ENCODE data around the gene ZNF664.

Gene ZNF664

DNA sequence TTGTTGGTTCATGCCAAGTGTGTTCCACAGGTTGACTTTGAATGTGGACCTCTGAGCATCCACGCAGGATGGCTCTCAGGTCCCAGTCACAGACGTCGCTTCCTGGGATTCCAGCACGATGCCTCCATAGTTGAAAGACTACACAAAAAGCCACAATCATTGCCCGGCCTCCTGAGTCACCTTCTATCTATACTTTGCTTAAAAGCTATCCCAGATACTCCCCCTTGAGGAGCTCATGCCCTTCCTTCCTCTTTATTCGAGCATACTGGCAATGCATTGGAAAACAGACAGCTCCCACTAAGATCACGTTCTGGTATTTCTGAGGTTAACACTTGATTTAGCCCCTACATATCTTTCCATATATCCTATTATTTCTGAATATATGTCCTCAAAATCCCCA is 40.1 kb downstream of the ZNF664 start:
- DNase-seq = no peak

DNA sequence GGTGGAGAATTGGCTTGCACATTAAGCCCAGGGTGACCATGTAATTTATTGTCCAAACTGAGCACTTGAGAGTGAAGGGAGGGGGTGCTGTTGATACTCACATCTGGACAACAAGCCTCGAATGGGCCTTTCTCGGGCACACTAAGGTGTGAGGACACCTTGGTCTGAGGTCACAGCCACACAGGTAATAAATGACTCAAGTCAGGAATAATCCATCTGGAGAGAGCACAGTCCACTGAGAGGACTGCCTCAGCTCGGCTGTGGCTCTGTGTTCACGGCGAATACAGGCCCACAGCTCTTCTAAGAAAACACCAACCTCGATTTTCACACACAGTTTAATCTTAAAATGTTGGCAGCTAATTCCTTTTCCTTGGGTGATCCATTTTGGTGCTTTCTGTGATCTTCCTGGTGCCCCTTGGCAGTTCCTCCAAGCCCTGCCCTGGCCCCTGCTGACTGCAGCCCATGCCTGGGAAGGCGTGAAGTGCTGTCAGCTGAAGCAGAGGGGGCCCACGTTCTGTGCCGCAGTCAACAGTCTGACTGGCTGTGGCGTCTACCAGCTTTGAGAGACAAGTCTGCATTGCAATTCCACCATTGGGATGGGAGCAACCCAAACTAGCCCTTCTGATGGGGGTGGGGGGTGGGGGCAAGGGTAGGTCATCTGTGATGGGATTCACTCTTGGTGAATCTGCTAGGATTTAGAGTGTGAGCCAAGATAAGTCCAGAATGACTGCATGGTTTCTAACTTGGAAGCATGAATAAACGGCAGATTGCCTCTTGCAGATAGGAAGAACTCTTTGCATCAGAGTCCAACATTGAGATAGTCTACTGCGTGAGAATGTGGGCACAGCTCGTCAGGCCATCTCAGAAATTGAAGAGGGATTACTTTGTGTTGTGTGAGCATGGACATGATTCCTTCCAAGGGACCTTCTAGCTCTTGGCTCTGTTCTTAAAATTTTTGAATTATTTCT is 42.8 kb downstream of the ZNF664 start:
- DNase-seq = no peak

DNA sequence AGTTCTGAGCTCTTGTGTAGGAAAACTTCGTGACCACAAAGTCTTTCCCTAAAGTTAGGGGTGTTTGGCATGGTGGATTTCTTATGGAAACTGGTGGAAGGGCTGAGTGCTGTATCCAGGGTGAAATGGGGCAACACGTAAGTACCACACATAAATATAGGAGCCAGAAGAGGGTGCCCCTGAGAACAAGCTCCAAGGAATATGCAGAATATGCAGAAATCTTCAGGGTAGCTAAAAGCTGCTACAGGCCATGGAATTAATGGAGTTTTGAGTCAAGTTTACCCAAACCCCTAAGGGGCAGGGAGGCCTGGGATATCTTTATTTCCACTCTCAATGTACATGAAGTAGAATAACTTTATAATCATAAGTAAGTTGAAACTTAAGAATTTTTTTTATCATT is 44.0 kb downstream of the ZNF664 start:
- DNase-seq = no peak

DNA sequence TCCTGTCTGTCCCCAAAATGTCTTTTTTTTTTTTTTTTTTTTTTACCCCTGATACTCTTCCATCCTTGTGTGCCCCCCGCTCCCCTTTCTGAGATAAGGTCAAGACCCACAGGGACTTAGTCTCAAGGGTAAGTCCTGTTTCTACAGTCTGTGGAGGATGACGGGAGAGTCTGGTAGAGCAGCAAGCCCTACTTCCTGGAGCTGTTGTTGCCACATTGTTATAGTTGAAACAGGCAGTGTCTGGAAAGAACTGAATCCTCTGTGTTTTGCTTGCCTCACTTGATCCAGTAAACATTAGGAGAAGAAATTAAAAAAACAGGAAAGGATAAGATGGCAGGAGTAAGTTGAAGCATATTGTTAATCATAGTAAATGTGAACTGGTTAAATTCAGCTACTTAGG is 45.5 kb downstream of the ZNF664 start:
- DNase-seq = no peak

DNA sequence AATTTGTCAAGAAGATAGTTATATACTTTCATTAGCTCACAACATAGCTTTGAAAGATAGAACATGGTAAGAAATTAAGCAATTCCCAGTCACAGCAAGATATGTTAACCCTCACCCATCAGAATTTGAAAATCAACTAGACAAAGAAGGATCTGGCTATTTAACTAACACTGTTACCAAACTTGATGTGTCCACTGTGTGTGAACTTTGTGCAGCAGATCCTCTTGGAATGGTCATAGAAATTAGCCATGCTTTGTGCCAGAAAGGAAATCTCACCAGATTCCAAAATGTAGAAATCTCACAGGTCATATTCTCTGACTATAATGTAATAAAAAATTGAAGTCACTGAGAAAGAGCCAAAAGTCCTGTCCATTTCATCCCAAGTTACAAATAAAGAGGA is 46.1 kb downstream of the ZNF664 start:
- DNase-seq = no peak

DNA sequence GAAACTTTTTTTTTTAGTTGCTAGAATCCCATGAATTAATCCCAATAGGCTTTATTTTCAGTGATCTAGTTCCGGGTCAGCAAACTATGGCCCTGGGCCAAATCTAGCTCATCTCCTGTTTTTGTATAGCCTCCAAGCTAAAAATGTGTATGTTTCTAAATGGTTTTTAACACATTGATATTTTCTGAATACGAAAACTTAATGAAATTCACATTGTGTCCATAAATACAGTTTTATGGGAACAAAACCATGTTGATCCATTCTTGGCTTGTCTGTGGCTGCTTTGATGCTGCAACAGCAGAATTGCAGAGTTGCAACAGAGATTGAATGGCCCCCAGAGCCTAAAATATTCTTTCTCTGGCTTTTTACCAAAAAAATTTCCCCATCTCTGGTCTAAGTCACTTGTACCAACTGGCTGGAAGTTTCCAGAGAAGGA is 47.5 kb downstream of the ZNF664 start:
- no peak for DNase-seq

DNA sequence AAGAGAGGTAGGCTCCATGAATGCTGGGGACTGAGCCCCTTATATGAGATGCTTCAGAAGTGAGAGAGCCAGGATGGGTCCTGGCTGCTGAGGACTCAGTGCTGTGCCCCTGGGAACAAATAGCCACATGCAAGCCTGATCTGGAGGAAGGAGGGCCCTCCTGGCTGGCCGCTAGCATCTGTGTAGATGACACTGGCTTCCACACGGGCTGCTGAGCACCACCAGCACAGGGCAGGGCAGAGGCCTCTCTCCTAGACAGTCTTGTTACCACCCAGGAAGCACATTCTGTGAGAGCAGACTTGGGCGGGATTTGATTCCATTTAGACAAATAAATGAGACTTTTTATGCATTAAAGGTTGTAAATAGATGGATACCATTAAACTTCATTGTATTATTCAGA is 48.0 kb downstream of the ZNF664 start:
- DNase-seq = no peak

DNA sequence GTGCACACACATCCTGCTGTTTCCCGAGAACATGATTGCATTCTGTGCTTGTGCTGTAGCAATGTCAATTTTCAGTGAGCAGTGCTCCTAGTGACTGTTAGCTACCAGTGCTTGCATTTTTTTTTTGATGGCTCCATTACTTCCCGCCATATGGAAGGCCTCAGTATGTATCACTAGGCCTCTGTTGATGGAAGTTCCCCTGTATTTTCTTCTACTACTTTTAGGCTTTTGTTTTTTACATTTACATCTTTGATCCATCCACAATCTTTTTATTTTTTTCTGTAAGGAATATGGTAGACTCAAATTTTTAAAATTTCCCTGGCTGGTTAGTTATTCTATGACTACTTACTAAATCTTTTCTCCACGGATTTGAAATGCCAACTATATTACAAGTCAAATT is 49.1 kb downstream of the ZNF664 start:
- no peak for DNase-seq

DNA sequence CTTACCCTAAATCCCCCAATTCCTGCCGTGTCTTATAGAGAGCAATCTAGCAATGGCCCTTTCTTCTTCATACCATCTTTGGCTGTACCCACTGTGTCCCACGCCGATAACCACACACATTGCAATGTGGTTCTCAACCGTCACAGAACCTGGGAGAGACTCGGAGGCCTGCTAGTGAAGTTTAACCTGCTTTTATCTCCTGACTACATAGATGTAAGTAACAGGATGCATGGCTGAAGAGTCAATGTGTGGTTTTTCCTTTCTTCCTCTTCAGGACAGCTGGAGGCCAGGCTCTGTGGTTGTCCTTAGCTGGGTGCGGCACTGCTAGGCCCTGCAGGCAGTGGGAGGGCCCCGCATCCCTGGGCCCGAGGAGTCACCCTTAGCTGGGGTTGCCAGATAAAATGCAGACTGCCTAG is 51.3 kb downstream of the ZNF664 start:
- peak; percentile 89 for DNase-seq

DNA sequence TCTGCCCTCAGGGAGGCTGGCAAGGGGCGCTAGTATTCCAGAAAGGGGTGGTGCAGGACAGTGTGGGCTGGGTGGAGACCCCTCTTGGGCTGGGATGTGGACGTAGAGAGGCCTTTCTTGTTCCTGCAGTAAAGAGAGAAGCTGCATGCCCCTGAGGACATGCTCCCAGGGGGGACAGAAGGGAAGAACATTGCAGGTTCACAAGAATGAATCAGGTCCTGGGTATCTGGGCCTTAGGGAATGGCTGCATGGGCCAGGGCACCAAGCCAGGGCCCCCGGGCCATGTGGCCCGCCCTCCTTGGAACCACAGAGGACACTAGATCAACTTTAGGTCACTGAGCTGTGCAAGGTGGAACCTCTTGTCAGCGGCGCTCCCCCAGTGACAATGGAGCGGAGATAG is 51.8 kb downstream of the ZNF664 start:
- DNase-seq = no peak

DNA sequence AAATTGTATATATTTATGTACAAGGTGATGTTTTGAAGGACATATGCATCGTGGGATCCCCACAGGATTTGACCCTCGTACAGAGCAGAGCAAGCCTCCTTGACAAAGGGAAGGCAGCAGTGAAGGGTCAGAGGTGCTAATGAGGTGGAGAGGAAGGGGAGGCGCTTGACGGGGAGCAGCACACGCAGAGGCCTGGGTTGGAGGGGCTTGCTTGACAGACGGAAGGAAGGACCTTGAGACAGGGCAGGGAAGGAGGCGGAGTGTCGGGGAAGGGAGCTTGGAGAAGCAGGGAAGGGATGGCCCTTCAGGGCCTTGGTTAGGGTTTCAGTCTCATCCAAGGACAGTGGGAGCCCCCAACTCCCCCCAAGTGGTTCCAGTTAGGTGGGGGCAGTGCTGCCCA is 52.6 kb downstream of the ZNF664 start:
- no peak for DNase-seq

DNA sequence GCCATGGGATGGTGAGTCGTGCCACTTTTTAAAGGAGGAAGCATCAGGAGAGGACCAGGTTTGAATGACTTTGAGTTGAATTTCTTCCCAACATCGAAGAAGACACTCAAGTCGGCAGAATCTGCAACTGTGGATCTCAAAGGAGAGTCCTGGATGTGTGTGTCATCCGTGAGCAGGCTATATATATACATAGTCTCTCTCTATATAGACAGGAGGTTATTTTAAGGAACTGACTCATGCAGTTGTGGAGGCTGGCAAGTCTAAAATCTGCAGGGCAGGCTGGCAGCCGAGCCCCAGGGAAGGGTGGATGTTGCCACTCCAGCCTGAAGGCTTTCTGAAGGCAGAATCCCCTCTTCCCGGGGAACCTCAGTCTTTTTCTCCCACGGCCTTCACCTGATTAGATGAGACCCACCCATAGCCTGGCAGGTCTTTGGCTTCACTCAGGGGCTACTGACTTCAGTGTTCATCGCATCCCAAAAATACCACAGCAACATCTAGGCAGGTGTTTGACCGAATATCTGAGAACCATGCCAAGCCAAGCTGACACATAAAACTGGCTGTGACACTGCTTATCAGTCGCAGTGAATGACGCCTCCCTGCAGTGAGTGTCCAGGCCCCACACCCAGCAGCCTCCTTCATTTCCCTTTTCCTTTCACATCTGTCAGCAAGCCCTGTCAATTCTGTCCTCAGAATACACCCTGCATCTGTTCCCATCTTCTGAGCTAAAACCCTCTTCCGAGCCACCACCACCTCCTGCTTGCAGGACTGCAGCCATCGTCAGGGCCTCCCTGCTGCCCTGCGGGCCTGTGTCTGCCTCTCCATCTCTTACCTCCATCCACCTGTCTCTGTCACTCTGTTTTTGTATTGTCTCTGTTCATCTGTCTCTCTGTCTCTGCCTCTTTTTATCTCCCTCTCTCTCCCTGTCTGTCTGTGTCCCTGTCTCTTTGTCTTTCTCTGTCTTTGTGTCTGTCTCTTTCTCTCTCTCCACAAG is 54.0 kb downstream of the ZNF664 start:
- no peak for DNase-seq

DNA sequence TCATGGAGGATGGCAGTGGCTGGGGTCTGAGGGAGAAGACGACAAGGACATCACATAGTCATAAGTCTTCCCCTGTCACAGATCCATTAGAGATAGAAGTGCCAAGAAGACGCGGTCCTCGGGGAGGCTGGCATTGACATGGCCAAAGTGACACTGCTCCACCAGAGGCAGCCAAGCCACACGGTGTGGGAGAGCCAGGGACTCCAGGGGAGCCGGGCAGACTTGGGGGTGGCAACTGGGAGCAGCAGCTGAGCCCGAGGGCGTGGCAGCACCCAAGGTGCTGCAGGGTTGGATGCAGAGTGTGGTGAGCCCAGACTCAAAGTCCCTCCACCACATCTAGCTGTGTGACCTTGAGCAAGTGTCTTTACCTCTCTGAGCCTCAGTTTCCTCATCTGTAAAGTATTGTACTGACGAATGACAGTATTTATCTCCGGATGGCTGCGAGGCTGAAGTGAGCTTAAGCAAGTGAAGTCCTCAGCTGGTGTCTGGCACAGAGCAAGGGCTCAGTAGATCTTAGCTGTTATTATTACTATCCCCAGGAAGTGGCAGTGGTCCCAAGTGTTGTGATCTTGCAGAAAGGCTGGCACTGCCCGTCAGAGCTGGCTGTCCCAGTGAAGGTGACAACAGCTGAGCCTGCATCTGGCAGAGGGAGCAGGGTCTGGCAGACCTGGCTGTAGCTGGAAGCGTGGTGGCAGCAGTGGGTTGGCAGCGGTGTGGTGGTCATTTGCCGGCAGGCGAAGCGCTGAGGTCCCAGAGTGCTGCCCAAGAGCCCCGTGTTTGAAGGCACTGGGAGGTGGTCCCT is 54.9 kb downstream of the ZNF664 start:
- no peak for DNase-seq

DNA sequence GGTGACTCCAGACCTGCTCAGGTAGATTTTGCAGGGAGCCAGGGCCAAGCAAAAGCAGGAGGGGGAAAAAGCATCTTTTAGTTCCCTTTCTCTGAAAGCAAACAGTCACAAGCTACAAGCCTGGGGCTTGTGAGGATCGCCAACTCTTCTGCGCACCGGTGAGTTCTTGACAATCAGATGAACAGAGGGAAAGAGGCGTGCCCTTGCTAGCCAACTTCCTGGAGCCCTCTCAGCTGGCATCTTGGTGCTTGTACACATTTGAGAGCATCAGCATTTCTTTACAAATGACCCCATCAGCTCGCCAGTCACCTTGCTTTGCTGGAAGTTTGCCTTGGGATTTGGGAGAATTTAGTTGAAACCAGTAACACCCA is 55.5 kb downstream of the ZNF664 start:
- DNase-seq = no peak

DNA sequence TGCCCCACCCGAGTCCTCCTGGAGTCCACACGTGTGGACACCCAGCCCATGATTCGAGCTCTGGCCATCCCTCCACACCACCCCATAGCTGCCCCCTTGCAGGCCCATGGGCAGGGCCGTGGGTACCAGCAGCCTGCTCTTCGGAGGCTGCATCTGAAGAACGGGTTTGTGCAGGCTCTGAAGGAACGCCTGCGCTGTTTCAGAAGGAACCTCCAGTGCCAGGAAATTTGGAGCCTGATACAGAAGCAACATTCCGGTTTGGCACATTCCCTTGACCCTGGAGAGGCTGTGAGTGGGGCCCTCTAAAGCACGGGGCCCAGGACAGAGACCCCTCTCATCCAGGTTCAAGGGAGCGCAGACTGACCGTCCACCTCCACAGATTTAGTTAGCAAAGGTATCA is 57.0 kb downstream of the ZNF664 start:
- no peak for DNase-seq

DNA sequence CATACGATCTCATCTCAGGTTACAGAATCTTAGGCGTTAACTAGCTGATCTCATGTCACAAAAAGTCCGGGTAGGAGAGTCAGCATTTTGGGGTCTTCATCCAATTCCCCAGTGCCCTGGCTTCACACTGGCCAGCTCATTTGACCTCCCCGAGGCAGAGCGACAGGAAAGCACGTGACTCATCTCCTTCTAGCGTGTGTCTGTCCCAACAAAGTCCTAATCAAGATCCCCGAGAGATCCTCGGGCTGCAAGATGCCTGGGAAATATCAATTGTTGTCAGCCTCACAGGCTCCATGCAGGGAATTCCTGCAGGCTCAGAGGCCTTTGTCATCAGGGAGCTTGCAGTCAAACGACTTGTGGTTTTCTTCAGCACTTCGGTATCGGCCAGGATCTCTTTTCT is 57.5 kb downstream of the ZNF664 start:
- DNase-seq = no peak

DNA sequence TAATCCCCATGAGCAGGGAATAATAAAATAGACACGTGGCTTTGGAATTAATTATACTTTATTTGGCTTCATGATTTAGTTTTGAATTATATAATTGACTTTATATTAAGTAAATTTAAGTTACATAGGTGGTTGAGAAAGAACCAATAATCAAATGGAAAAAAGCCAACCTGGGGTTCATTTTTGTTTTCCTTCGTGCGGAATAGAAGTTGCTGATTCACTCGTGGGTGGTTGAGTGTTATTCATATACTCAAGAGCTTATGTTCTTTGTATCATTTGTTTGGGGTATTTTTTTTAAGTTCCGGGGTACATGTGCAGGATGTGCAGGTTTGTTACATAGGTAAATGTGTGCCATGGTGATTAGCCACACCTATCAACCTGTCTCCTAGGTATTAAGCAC is 58.0 kb downstream of the ZNF664 start:
- no peak for DNase-seq

DNA sequence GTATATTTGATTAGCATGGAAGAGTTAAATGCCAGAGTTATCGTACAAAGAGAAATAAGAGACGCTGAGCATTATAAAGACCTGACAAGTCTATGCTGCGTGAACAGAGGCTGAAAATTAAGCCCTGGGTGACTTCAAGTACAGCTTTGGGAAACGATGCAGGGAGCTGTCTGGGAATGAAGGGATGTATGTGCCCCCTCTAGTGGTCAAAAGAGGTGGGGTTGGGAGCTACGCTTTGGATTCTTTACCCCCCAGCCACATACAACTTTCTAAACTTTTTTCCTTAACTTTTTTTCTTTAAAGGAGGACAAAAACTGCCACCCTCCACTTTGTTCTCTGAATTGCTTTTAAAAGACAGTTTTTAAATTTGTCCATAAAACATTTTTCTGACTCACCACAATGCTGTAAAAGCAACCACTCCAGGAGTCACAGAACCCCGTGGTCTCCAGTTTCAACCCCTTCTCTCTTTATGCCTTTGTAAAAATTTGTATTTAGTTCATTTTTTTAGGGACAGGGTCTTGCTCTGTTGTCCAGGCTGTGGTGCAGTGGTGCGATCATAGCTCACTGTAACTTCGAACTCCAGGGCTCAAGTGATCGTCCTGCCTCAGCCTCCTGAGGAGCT is 59.4 kb downstream of the ZNF664 start:
- DNase-seq = peak; percentile 30

DNA sequence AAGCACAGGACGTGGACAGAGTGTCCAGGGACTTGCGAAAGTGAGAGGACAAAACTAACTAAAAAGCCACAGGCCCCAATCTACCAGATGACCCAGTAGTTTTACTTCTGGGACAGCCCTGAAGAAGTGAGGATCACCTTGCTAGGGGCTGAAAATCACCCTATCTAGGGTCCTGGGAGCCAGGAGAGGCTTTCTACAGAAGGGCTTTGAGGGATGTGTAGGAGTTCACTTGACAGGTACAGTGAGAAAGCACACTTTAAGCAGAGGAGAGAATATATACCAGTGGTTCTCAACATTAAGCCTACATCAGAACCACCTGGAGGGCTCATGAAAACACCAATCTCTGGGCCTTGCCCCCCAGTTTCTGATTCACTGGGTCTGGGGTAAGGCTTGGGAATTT is 60.8 kb downstream of the ZNF664 start:
- no peak for DNase-seq

DNA sequence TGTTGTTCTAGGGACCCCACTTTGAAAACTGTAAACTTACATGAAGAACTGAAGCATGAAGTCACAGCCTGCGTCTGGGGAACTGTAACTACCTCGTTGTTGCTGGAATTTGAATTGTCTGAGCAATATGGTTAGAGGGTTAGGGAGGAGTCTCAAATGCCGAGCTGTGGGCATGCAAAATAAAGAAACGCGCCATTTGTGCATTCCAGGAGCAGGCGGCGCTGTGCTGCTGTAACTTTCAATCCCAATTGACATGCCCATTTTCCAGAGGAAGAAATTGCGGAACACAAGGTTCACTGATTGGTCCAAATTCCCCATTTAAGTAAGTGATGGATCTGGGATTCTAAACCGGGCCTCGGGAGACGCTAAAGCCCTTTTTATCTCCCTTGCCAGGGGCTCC is 61.3 kb downstream of the ZNF664 start:
- DNase-seq = no peak

DNA sequence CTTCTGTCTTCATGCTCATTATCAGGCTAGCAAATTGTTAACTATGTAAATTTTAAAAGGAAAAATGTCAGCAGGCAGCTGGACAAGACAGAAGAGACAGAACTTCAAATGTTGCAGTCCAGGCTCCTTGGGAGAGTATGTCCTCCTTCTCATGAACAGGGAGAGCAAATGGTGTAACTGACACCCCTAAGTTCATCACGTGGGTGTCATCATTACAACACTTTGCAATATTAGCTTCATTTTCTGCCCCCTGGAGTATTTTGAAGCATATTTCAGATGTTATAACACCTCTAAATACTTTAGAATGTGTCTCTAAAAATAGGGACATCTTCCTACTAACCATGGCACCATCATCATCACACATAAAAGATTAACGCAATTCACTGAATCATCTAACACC is 62.1 kb downstream of the ZNF664 start:
- no peak for DNase-seq

DNA sequence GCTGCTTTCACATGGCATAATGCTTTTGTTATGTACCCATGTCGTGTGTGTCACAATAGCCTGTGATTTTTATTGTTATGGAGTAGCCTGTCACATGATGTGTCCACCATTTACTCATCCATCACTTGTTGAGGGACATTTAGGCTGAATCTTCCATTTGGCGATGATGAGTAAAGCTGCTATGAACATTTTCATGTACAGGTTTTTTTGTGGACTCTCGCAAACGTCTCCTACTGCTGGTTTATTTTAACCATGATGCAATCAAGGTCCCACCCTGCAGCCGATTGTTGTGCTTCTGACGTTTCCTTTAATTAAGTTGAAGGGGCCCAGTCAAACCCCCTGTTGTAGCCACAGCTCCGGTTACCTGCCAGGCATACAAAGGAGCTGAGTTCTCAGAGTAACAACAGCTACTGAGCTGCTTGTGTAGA is 63.2 kb downstream of the ZNF664 start:
- DNase-seq = no peak
